SK-N-SH treated with all-trans-retinoic acid at 6 μM for 48 hours (cell line): ENCODE data around the gene LPIN1.

Experiments used
- BACH2 ChIP-seq: fragments of 250-450 bp; sonication (Bioruptor Pico); IDR thresholded peaks from 2 replicates; pipeline ENCODE4 v1.9.0; 2021; ENCODE audit warnings: mild to moderate bottlenecking, borderline replicate concordance
- CSDC2 ChIP-seq: fragments of 250-450 bp; sonication (Bioruptor Pico); IDR thresholded peaks from 2 replicates; pipeline ENCODE4 v1.5.0; 2020; ENCODE audit warnings: mild to moderate bottlenecking, moderate library complexity
- OSR1 ChIP-seq: fragments of 250-450 bp; sonication (Bioruptor Pico); IDR thresholded peaks from 2 replicates; pipeline ENCODE4 v1.8.0; 2022; ENCODE audit warnings: moderate library complexity, mild to moderate bottlenecking, inconsistent platforms
- RARB ChIP-seq: fragments of 250-450 bp; sonication (Bioruptor Pico); IDR thresholded peaks from 2 replicates; pipeline ENCODE4 v1.8.0; 2021; ENCODE audit warnings: mild to moderate bottlenecking, moderate library complexity
- TCF4 ChIP-seq: fragments of 250-450 bp; sonication (Bioruptor Pico); IDR thresholded peaks from 2 replicates; pipeline ENCODE4 v1.8.0; 2021; ENCODE audit warnings: mild to moderate bottlenecking, moderate library complexity, borderline replicate concordance
- ZFP30 ChIP-seq: fragments of 450-650 bp; formaldehyde crosslinking; IDR thresholded peaks from 2 replicates; pipeline ENCODE4 v1.5.0; 2022; ENCODE audit warnings: mild to moderate bottlenecking, moderate library complexity
- TF ChIP-seq, protein P1 (sequence below): fragments of 250-450 bp; sonication (Bioruptor Pico); IDR thresholded peaks from 2 replicates; pipeline ENCODE4 v1.8.0; 2020; ENCODE audit warnings: mild to moderate bottlenecking, moderate library complexity, borderline replicate concordance

DNA sequence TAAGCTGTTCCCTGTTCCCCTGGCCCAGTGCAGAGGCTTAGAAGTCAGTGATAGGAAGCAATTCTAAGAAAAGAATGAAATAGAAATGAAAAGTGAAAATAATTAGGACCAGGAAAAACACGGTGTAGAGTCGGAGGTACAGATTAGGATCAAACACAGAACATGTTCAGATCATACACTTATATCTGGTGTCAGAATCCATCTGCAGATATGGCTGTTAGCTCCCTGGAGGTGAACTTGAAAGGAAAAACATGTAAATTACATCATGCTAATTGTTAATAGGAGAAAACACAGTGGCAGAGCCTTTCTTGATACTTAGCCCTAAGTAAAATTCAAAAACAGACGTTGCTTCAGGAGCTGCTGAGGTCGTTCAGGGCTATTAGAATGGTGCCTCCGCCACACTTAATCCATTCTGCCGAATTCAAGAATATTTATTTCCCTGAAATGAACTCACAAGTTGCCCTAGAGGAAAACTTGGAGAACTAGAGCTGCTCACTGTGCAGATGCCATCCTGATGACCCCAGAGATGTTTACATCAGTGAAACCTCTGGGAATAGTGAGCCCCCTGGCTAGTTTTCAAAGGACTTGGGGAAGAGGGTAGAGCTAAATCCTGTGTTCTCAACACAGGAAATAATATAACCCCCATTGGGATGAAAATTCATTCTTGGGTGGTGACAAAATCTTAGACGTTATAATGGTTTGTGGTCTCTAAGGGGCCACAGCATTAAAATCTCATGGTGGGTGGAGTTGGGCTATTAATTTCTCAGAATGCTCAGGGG is 27.5 kb downstream of the LPIN1 start:
- TF ChIP-seq, protein P1, sequence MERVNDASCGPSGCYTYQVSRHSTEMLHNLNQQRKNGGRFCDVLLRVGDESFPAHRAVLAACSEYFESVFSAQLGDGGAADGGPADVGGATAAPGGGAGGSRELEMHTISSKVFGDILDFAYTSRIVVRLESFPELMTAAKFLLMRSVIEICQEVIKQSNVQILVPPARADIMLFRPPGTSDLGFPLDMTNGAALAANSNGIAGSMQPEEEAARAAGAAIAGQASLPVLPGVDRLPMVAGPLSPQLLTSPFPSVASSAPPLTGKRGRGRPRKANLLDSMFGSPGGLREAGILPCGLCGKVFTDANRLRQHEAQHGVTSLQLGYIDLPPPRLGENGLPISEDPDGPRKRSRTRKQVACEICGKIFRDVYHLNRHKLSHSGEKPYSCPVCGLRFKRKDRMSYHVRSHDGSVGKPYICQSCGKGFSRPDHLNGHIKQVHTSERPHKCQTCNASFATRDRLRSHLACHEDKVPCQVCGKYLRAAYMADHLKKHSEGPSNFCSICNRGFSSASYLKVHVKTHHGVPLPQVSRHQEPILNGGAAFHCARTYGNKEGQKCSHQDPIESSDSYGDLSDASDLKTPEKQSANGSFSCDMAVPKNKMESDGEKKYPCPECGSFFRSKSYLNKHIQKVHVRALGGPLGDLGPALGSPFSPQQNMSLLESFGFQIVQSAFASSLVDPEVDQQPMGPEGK (CRISPR knock-in tag): no peak
- TF ChIP-seq BACH2 (CRISPR knock-in tag) (no peak), CSDC2 (CRISPR knock-in tag) (no peak), RARB (CRISPR knock-in tag) (no peak), TCF4 (no peak), ZFP30 (CRISPR knock-in tag) (no peak), OSR1 (no peak)
